GM23338 (cell line): ENCODE measurements around the gene CLCN1.

Experiments
- CREB1 ChIP-seq: fragments of 250-450 bp; sonication (Bioruptor Pico); IDR thresholded peaks from 2 replicates; pipeline ENCODE4 v1.5.0; 2020; ENCODE audit warnings: low read depth, mild to moderate bottlenecking, moderate library complexity
- EZH2 ChIP-seq: fragments of 200-600 bp; sonication (generic); IDR thresholded peaks from one replicate; pipeline ENCODE4 v1.8.0; 2017; ENCODE audit warnings: antibody characterized with exemption, mild to moderate bottlenecking, low read depth; ENCODE audit not compliant: unreplicated experiment
- EZH2phosphoT487 ChIP-seq: fragments of 200-600 bp; sonication (generic); IDR thresholded peaks from one replicate; pipeline ENCODE4 v1.8.1; 2018; ENCODE audit warnings: antibody characterized with exemption; ENCODE audit not compliant: unreplicated experiment
- JUNB ChIP-seq: IDR thresholded peaks from one replicate; pipeline ENCODE4 v1.6.1; 2016; ENCODE audit warnings: antibody characterized with exemption; ENCODE audit not compliant: unreplicated experiment
- POLR2AphosphoS5 ChIP-seq: IDR thresholded peaks from 2 replicates; pipeline ENCODE4 v1.6.1; 2016; ENCODE audit warnings: antibody characterized with exemption, low read depth
- ZNF114 ChIP-seq: fragments of 250-450 bp; sonication (Bioruptor Pico); IDR thresholded peaks from 2 replicates; pipeline ENCODE4 v1.5.0; 2020; ENCODE audit warnings: mild to moderate bottlenecking, moderate library complexity
- ZNF331 ChIP-seq: fragments of 250-450 bp; sonication (Bioruptor Pico); IDR thresholded peaks from 2 replicates; pipeline ENCODE4 v1.5.0; 2020; ENCODE audit warnings: low read depth, mild to moderate bottlenecking, moderate library complexity
- TF ChIP-seq, protein P1 (sequence below), 2 experiments: fragments of 200-600 bp in 1 of 2; sonication (generic) in 1 of 2; conservative IDR thresholded peaks; 2 replicates each; pipeline versions ENCODE4 v1.5.1 to v1.6.1; 2016 to 2017; ENCODE audit warnings: antibody characterized with exemption in 2 of 2, low read depth in 2 of 2, mild to moderate bottlenecking in 2 of 2, moderate library complexity in 1 of 2
- TF ChIP-seq, protein P2 (sequence below): IDR thresholded peaks from one replicate; pipeline ENCODE4 v1.6.1; 2018; ENCODE audit warnings: antibody characterized with exemption; ENCODE audit not compliant: unreplicated experiment
- TF ChIP-seq, protein P3 (sequence below): IDR thresholded peaks from 2 replicates; pipeline ENCODE4 v1.6.1; 2016; ENCODE audit warnings: antibody characterized with exemption

DNA sequence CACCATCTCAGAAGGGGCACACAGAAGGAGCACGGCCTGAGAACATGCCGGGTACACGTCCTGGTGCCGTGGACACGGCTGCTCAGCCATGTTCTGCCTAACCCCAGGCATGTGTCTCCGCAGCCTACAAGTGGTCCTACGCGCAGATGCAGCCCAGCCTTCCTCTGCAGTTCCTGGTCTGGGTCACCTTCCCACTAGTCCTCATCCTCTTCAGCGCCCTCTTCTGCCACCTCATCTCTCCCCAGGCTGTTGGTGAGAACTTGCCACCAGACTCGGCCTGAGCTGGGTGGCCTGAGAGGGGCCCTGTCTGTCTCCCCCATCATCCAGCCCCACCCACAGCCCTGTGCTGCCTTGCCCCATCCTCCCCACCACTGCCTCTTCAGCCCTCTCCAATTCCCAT lies 5.3 kb downstream of the CLCN1 start:
- TF ChIP-seq, protein P1, sequence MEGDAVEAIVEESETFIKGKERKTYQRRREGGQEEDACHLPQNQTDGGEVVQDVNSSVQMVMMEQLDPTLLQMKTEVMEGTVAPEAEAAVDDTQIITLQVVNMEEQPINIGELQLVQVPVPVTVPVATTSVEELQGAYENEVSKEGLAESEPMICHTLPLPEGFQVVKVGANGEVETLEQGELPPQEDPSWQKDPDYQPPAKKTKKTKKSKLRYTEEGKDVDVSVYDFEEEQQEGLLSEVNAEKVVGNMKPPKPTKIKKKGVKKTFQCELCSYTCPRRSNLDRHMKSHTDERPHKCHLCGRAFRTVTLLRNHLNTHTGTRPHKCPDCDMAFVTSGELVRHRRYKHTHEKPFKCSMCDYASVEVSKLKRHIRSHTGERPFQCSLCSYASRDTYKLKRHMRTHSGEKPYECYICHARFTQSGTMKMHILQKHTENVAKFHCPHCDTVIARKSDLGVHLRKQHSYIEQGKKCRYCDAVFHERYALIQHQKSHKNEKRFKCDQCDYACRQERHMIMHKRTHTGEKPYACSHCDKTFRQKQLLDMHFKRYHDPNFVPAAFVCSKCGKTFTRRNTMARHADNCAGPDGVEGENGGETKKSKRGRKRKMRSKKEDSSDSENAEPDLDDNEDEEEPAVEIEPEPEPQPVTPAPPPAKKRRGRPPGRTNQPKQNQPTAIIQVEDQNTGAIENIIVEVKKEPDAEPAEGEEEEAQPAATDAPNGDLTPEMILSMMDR (conservative IDR thresholded peaks at IDR 0.05; ENCODE audit: low read depth in 2 of 2), result peak in 1 of 2 experiments; percentile 47; a peak in 2 of 4 replicates
- TF ChIP-seq POLR2AphosphoS5, result no peak
- TF ChIP-seq CREB1, result no peak
- no peak for TF ChIP-seq EZH2
- TF ChIP-seq EZH2phosphoT487, result no peak
- TF ChIP-seq, protein P2, sequence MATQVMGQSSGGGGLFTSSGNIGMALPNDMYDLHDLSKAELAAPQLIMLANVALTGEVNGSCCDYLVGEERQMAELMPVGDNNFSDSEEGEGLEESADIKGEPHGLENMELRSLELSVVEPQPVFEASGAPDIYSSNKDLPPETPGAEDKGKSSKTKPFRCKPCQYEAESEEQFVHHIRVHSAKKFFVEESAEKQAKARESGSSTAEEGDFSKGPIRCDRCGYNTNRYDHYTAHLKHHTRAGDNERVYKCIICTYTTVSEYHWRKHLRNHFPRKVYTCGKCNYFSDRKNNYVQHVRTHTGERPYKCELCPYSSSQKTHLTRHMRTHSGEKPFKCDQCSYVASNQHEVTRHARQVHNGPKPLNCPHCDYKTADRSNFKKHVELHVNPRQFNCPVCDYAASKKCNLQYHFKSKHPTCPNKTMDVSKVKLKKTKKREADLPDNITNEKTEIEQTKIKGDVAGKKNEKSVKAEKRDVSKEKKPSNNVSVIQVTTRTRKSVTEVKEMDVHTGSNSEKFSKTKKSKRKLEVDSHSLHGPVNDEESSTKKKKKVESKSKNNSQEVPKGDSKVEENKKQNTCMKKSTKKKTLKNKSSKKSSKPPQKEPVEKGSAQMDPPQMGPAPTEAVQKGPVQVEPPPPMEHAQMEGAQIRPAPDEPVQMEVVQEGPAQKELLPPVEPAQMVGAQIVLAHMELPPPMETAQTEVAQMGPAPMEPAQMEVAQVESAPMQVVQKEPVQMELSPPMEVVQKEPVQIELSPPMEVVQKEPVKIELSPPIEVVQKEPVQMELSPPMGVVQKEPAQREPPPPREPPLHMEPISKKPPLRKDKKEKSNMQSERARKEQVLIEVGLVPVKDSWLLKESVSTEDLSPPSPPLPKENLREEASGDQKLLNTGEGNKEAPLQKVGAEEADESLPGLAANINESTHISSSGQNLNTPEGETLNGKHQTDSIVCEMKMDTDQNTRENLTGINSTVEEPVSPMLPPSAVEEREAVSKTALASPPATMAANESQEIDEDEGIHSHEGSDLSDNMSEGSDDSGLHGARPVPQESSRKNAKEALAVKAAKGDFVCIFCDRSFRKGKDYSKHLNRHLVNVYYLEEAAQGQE, result no peak
- no peak for TF ChIP-seq JUNB
- TF ChIP-seq ZNF114 (CRISPR knock-in tag), result no peak
- TF ChIP-seq, protein P3, sequence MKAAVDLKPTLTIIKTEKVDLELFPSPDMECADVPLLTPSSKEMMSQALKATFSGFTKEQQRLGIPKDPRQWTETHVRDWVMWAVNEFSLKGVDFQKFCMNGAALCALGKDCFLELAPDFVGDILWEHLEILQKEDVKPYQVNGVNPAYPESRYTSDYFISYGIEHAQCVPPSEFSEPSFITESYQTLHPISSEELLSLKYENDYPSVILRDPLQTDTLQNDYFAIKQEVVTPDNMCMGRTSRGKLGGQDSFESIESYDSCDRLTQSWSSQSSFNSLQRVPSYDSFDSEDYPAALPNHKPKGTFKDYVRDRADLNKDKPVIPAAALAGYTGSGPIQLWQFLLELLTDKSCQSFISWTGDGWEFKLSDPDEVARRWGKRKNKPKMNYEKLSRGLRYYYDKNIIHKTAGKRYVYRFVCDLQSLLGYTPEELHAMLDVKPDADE, result no peak
- TF ChIP-seq ZNF331, result no peak
